GM18870 (cell line): Measurements from ENCODE around the gene TNK2.

Experiments
- ATAC-seq: cut with Tn5 transposase; IDR thresholded peaks from one replicate; pipeline ENCODE4 v1.9.1; 2021; ENCODE audit warnings: moderate library complexity; ENCODE audit not compliant: unreplicated experiment

TNK2 gene

GRCh38 chr3:195900436-195901355, 7.7 kb downstream of the TNK2 start:
- no peak for ATAC-seq

GRCh38 chr3:195899701-195900435, 8.5 kb downstream of the TNK2 start:
- no peak for ATAC-seq

DNA sequence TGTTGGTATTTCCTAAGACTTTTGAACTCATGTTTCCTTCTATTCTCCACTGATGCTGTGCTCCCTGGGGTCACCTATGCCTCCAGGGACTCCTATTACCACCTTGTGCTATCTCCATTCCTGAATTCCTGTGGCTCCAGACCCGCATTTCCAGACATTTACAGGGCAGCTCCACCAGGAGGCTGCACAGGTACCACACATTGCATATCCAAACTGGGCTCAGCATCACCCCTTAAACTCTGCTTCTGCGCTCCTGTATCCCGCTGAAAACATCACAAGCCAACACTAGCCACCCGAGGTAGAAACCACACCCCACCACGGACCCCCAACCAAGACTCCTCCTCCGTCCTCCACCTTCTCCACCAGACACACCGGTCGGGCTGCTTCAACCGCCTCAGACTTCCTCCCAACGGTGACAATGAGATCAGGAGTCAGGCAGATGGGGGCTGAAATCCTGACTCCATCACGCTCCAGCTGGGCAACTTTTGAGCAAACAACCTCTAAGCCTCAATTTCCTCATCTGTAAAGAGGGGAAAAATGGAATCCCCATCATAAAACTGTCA, 10.4 kb downstream of the TNK2 start:
- no peak for ATAC-seq

DNA sequence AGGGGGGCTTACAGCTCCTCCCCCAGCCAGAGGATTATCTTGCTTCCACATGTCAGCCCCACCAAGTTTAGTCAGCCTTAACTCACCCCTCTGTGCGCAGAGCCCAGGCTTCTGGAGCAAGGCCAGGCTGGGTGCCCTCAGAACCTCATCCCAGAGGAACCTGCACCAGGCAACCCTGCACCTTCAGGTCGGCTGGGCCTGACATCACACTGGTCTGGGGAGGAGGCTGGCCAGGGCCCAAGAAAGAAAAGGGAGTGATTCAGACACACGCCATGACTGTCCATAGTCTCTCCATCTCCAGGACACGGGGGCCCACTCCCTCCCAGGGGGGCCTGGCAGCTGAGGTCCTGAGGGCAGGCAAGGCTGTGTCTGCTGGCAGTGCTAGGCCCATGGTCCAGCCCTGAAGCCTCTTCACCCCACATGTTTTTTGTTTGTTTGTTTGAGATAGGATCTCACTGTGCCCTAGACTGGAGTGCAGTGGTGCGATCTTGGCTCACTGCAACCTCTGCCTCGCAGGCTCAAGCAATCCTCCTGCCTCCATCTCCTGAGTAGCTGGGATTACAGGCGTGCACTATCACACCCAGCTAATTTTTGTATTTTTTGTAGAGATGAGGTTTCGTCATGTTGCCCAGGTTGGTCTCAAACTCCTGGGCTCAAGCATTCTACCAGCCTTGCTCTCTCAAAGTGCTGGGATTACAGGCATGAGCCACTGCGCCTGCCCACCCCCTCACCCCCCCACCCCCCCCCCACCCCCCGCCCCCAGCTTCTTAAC, 11.1 kb downstream of the TNK2 start:
- ATAC-seq, result no peak

GRCh38 chr3:195896361-195897080, 11.8 kb downstream of the TNK2 start:
- ATAC-seq, result no peak

DNA sequence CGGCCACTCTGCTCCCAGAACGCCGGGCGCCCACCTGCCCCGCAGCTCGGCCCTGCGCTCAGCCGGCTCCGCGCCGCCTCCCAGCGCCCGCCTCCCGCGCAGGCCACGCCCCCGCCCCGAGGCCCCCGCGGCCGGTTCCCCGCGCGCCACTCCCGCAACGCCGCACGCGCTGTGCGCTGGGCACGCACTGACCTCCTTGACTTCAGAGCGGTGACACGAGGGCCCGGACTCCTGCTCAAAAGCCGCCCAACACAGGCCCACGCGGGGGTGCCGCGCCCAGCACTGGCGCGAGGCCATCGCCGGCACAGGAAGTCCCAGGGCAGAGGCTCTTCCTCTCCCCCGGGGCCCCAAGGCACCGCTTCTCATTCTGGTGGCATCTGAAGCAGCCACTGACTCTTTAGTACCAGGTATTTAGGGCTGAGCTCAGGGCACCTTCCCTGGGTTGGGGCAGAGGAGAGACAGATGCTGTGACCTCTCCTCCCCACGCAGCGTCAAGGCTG, 12.4 kb downstream of the TNK2 start:
- no peak for ATAC-seq

GRCh38 chr3:195895078-195895860, 13.1 kb downstream of the TNK2 start:
- no peak for ATAC-seq

DNA sequence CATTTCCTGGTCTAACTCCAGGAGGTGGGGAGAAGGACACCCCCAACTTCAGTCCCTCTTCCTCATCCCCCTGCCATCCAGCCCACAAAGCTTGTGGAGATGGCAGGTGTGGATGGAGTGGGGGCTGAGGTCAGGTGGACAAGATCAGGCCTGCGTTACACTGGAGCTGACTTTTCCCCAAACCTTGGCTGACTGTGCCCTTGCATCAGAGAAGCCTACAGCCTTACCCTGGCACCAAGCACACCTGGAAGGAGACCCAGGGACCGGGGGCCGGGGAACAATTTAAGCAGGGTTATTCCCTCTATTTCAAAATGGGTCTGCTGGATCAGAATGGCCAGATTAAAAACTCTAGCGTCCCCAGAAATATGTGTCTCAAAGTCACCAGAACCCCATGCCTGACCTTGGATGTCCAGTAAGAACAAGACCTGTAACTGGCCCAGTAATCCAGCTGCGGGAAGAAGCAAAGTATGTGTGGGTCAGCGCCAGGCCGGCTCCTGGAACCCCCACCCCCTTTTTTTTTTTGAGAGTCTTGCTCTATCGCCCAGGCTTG, 14.4 kb downstream of the TNK2 start:
- no peak for ATAC-seq

DNA sequence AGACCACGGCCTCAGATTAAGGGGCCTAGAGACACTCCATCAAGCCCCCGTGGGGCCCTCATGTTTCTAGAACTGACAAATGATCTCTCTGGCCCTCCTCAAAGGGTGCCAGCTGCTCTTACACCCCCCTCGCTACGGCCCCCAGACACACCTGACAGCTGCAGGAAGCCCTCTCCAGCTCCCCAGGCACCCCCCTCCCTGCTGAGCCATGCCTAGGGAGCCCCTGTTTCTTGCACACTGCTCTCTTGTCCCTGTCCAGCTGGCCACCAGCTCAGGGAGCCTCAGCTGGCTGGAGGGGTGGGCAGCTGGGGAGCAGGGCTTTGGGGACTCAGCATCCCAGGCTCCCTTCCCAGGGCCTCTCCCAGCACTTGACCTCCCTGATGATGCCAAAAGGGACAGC, 14.8 kb downstream of the TNK2 start:
- no peak for ATAC-seq

DNA sequence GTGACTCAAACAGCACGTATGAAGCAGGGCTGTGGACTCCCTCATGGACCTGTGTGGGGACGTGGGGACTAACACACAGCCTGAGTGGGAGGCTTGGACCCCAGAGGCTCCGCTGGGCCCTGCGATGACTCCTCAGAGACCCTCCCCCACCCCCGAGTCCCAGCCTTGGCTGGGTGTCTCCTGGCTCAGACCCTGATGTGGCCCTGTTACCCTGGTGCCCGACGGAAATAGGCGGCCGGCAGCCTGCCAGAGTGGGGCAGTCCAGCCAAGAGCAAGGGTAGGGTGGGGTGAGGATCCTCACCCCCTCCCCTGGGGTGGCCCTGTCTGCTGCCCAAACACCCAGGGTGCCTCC, 15.3 kb downstream of the TNK2 start:
- no peak for ATAC-seq

GRCh38 chr3:195892105-195893043, 16.0 kb downstream of the TNK2 start:
- ATAC-seq, result no peak

DNA sequence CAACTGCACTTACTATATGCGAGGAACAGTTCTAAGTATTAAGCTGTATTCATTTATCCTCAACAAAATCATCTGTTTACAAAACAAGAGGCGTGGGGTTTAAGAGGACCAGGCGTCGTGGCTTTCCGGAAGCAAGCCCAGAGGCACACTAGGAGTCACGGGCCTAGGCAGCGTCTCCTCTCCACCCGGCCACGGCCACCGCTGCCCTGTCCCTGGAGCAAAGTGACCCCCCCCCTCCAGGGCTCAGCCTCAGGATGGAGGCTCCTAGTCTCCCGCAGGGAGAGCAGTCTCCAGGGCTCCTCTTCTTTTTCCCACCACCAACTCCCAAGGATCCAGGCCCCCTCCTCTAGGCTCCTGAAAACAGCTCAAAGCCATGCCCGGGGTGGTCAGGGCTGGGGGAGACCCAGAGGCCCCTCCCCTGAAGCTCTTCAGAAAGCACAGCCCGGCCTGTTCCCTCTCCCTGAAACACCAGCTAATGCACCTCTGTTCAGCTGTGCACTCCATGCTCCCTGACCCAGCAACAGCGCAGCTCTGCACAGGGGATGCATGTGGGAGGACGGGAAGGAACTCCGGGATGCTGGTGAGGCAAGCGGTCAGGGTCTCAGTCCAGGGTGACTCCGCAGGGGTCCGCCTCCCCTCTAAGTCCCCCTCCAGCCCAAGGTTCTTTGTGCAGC, 16.8 kb downstream of the TNK2 start:
- ATAC-seq, result no peak

- ATAC-seq, result no peak
Measured at GRCh38 chr3:195889870-195890295, 18.5 kb downstream of the TNK2 start.

- ATAC-seq, result no peak
Measured at GRCh38 chr3:195888981-195889869, 19.1 kb downstream of the TNK2 start.

DNA sequence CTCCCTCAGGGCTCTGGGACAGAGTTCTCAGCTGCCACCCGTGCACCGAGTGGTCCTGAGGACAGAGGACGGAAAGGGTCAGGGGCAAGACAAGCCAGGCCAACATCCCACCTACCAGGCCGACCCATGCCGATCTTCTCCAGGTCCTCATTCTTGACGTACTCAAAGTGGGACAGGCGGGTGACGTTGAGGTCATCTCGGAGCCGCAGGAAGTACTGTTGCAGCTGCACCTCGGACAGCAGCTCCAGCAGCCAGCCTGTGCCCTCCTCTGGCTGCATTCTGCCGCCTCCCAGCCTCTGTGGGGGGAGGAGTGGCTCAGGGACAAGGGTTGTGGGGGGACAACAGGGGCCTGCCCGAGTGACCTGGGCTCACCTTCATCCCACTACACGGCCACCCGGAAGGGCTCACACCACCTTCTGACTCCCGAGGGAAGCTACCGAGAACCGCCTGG, 20.0 kb downstream of the TNK2 start:
- no peak for ATAC-seq

DNA sequence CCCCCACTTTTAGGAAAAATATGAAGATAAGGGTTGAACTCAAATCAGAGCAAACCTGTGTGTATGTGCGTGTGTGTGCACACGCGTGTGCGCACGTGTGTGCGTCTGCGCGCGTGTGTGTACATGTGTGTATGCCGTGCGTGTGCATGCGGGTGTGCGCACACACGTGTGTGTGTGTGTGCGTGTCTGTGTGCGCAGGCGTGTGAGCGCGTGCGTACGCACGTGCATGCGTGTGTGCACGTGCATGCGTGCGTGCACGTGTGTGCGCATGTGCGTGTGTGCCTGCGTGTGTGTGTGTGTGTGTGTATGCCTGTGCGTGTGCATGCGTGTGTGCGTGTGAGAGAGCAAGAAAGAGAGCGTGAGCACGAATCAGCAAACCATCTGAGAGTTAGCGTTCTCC, 20.7 kb downstream of the TNK2 start:
- no peak for ATAC-seq
